RWPE2 (cell line): ENCODE measurements around the gene HIF1A.

ENCODE experiments used
- ATAC-seq: fragments of 200-7000 bp; cut with Tn5 transposase; 3 replicates; pipeline ENCODE4 v1.9.1; 2021; ENCODE audit warnings: low read depth
- DNase-seq: peaks from one replicate; pipeline ENCODE4 v3.0.0-alpha.2; 2020; ENCODE audit warnings: low spot score
- H3K27ac ChIP-seq: fragments of 450-650 bp; 2 replicates; pipeline ENCODE4 v1.5.1; 2017; ENCODE audit warnings: mild to moderate bottlenecking; ENCODE audit not compliant: poor library complexity, severe bottlenecking
- H3K27me3 ChIP-seq: fragments of 250-450 bp; sonication (Bioruptor Pico); 2 replicates; pipeline ENCODE4 v1.5.1; 2021; ENCODE audit warnings: mild to moderate bottlenecking, moderate library complexity; ENCODE audit not compliant: insufficient read depth, poor library complexity, severe bottlenecking
- H3K36me3 ChIP-seq: fragments of 250-450 bp; sonication (Bioruptor Pico); 2 replicates; pipeline ENCODE4 v1.5.1; 2020; ENCODE audit warnings: low read depth, mild to moderate bottlenecking, moderate library complexity
- H3K4me1 ChIP-seq: fragments of 250-450 bp; sonication (Bioruptor Pico); 2 replicates; pipeline ENCODE4 v1.5.1; 2021; ENCODE audit warnings: mild to moderate bottlenecking, moderate library complexity; ENCODE audit not compliant: insufficient read depth, poor library complexity, severe bottlenecking
- H3K4me3 ChIP-seq: fragments of 250-450 bp; sonication (Bioruptor Pico); 2 replicates; pipeline ENCODE4 v1.5.1; 2021; ENCODE audit warnings: mild to moderate bottlenecking, moderate library complexity; ENCODE audit not compliant: severe bottlenecking
- H3K9me3 ChIP-seq: fragments of 250-450 bp; sonication (Bioruptor Pico); 2 replicates; pipeline ENCODE4 v1.5.1; 2021; ENCODE audit warnings: mild to moderate bottlenecking, moderate library complexity; ENCODE audit not compliant: severe bottlenecking
- CTCF ChIP-seq: fragments of 450-650 bp; IDR thresholded peaks from one replicate; pipeline ENCODE4 v1.5.1; 2017; ENCODE audit warnings: mild to moderate bottlenecking, moderate library complexity; ENCODE audit not compliant: poor library complexity, severe bottlenecking

The HIF1A gene

GRCh38 chr14:61672796-61673195, 22.5 kb upstream of the HIF1A start:
- TF ChIP-seq CTCF = no peak
- no peaks in the 10 kb centered on the region for H3K9me3 ChIP-seq
- ATAC-seq (no peak), DNase-seq (no peak)
- peaks cover 10% of the 10 kb centered on the region for H3K4me1 ChIP-seq
- H3K27ac ChIP-seq = no peak overlapping the region
- H3K27me3 ChIP-seq = no peaks in the 10 kb centered on the region
- H3K36me3 ChIP-seq = no peaks in the 10 kb centered on the region
- H3K4me3 ChIP-seq = no peak overlapping the region

DNA sequence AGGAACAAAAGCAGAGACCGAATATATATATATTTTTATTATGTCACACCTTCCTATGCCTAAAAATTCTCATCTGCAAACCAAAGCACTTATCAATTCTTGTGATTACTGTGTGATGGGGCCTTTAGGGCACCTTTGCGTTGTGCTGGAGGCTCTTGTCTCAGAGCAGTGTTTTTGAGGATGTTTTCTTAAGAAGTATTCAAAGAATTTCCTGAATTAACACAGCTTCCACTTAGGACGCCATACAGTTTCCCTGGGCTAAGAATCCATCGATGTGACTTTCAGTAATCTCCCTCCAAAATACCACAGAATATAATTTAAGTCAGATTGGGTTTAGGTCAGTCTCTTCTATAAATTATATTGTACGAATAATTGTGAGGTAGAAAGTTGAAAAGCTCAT, 22.0 kb upstream of the HIF1A start:
- no peak for DNase-seq
- TF ChIP-seq CTCF = no peak
- no peaks in the 10 kb centered on the region for H3K9me3 ChIP-seq
- H3K27me3 ChIP-seq = no peaks in the 10 kb centered on the region
- no peak overlapping the region for H3K4me3 ChIP-seq
- no peak for ATAC-seq
- H3K4me1 ChIP-seq = peaks cover 5% of the 10 kb centered on the region
- no peak overlapping the region for H3K27ac ChIP-seq
- no peaks in the 10 kb centered on the region for H3K36me3 ChIP-seq

- H3K4me1 ChIP-seq = no peaks in the 10 kb centered on the region
- no peak for DNase-seq
- no peaks in the 10 kb centered on the region for H3K9me3 ChIP-seq
- TF ChIP-seq CTCF = no peak
- H3K36me3 ChIP-seq = no peaks in the 10 kb centered on the region
- no peak overlapping the region for H3K27ac ChIP-seq
- H3K4me3 ChIP-seq = no peak overlapping the region
- H3K27me3 ChIP-seq = no peaks in the 10 kb centered on the region
- no peak; the same call in 2 of the 3 replicates for ATAC-seq
These were observed 20.0 kb upstream of the HIF1A start for GRCh38 chr14:61675291-61675690.

- Histone ChIP-seq H3K36me3 (no peaks in the 10 kb centered on the region), H3K4me1 (no peaks in the 10 kb centered on the region), H3K9me3 (no peaks in the 10 kb centered on the region), H3K27ac (no peak overlapping the region), H3K27me3 (no peaks in the 10 kb centered on the region), H3K4me3 (no peak overlapping the region)
- DNase-seq (no peak), ATAC-seq (no peak)
- TF ChIP-seq CTCF = no peak
These were observed 17.8 kb upstream of the HIF1A start for GRCh38 chr14:61677479-61677878.

DNA sequence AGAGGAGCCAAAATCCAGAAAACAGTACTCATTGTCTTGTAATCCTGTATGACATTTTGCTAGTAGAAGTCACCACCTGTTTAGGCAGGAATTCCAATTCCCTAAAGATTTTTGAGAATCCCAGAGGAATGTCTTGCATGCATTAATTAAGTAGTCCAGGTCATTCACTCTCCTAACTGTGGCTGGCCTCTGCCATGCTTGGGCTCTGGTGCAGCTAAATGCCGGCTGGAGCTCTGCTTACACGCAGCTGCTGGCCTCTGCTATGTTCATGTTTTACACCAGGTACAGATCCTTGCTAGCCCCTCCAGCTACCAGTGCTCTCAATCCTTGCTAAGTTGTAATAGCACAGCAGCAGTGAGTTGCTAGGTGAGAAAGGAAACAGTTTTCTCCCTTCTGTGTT, 16.3 kb upstream of the HIF1A start:
- H3K9me3 ChIP-seq = no peaks in the 10 kb centered on the region
- no peak overlapping the region for H3K27ac ChIP-seq
- TF ChIP-seq CTCF = no peak
- ATAC-seq = peak; percentile 38; the same call in 1 of the 3 replicates
- no peak overlapping the region for H3K4me3 ChIP-seq
- no peaks in the 10 kb centered on the region for H3K36me3 ChIP-seq
- no peaks in the 10 kb centered on the region for H3K4me1 ChIP-seq
- H3K27me3 ChIP-seq = no peaks in the 10 kb centered on the region
- DNase-seq = no peak
